Sigmoid colon (tissue), 4 donors: Measurements from ENCODE around the gene MED25.

Experiments used
- CTCF ChIP-seq, 4 experiments: fragments of 450-650 bp in 3 of 4; fragments of 200-600 bp in 1 of 4; IDR thresholded peaks; one replicate each; pipeline ENCODE4 v1.5.1; 2016 to 2019; ENCODE audit warnings: antibody characterized with exemption in 4 of 4, mild to moderate bottlenecking in 3 of 4, moderate library complexity in 2 of 4
- EP300 ChIP-seq, 4 donors: sonication (generic); formaldehyde crosslinking; IDR thresholded peaks; one replicate each; pipeline ENCODE4 v1.6.1; 2017; ENCODE audit warnings: antibody characterized with exemption in 4 of 4
- POLR2A ChIP-seq, 2 donors: fragments of 450-650 bp; IDR thresholded peaks; one replicate each; pipeline ENCODE4 v1.6.1; 2016; ENCODE audit warnings: antibody characterized with exemption in 2 of 2, mild to moderate bottlenecking in 2 of 2, moderate library complexity in 2 of 2

- no peak for TF ChIP-seq CTCF (IDR thresholded peaks at IDR 0.05)
- TF ChIP-seq EP300 (IDR thresholded peaks at IDR 0.05) = no peak
- TF ChIP-seq POLR2A (IDR thresholded peaks at IDR 0.05) = no peak
These were observed 36.7 kb upstream of the MED25 start for GRCh38 chr19:49781394-49781793.
